GM21515 (cell line): ENCODE measurements around the gene ATP13A3.

ENCODE experiments used
- ATAC-seq: cut with Tn5 transposase; IDR thresholded peaks from one replicate; pipeline ENCODE4 v1.9.1; 2021; ENCODE audit not compliant: unreplicated experiment

The ATP13A3 gene

GRCh38 chr3:194476784-194477183, 10.0 kb downstream of the ATP13A3 start:
- no peak for ATAC-seq

- no peak for ATAC-seq
Measured at GRCh38 chr3:194475978-194476377, 10.8 kb downstream of the ATP13A3 start.

GRCh38 chr3:194475138-194475932, 11.5 kb downstream of the ATP13A3 start:
- no peak for ATAC-seq

GRCh38 chr3:194474675-194475074, 12.1 kb downstream of the ATP13A3 start:
- ATAC-seq, result no peak

- ATAC-seq, result peak; percentile 78
Measured at GRCh38 chr3:194472290-194472920, 14.4 kb downstream of the ATP13A3 start.

GRCh38 chr3:194471863-194472262, 14.9 kb downstream of the ATP13A3 start:
- ATAC-seq, result no peak

GRCh38 chr3:194470615-194471014, 16.2 kb downstream of the ATP13A3 start:
- ATAC-seq, result no peak

GRCh38 chr3:194469977-194470376, 16.8 kb downstream of the ATP13A3 start:
- no peak for ATAC-seq

- no peak for ATAC-seq
Measured at GRCh38 chr3:194468086-194468485, 18.7 kb downstream of the ATP13A3 start.

- no peak for ATAC-seq
Measured at GRCh38 chr3:194466761-194467356, 19.9 kb downstream of the ATP13A3 start.

- no peak for ATAC-seq
Measured at GRCh38 chr3:194465920-194466570, 20.8 kb downstream of the ATP13A3 start.

- no peak for ATAC-seq
Measured at GRCh38 chr3:194465246-194465645, 21.6 kb downstream of the ATP13A3 start.

- ATAC-seq, result no peak
Measured at GRCh38 chr3:194464692-194465091, 22.1 kb downstream of the ATP13A3 start.

GRCh38 chr3:194462936-194463335, 23.9 kb downstream of the ATP13A3 start:
- no peak for ATAC-seq

- ATAC-seq, result no peak
Measured at GRCh38 chr3:194460566-194460965, 26.2 kb downstream of the ATP13A3 start.

GRCh38 chr3:194458131-194458530, 28.7 kb downstream of the ATP13A3 start:
- ATAC-seq, result no peak

GRCh38 chr3:194455481-194455880, 31.3 kb downstream of the ATP13A3 start:
- ATAC-seq, result no peak

- no peak for ATAC-seq
Measured at GRCh38 chr3:194450341-194450740, 36.5 kb downstream of the ATP13A3 start.

GRCh38 chr3:194449913-194450312, 36.9 kb downstream of the ATP13A3 start:
- no peak for ATAC-seq

GRCh38 chr3:194447657-194448056, 39.1 kb downstream of the ATP13A3 start:
- no peak for ATAC-seq

- ATAC-seq, result no peak
Measured at GRCh38 chr3:194447161-194447560, 39.6 kb downstream of the ATP13A3 start.

- no peak for ATAC-seq
Measured at GRCh38 chr3:194446754-194447153, 40.0 kb downstream of the ATP13A3 start.
